HG02610 (cell line): ENCODE measurements around the gene MRPL27.
"Not testable (repeated sequence)": the region's sequence is repeated elsewhere in the genome, so short reads cannot be mapped to it uniquely, and the experiment has no call there.

ENCODE experiments used
- ATAC-seq: cut with Tn5 transposase; IDR thresholded peaks from one replicate; pipeline ENCODE4 v1.9.1; 2021; ENCODE audit warnings: mild to moderate bottlenecking, moderate library complexity; ENCODE audit not compliant: unreplicated experiment

MRPL27 gene

DNA sequence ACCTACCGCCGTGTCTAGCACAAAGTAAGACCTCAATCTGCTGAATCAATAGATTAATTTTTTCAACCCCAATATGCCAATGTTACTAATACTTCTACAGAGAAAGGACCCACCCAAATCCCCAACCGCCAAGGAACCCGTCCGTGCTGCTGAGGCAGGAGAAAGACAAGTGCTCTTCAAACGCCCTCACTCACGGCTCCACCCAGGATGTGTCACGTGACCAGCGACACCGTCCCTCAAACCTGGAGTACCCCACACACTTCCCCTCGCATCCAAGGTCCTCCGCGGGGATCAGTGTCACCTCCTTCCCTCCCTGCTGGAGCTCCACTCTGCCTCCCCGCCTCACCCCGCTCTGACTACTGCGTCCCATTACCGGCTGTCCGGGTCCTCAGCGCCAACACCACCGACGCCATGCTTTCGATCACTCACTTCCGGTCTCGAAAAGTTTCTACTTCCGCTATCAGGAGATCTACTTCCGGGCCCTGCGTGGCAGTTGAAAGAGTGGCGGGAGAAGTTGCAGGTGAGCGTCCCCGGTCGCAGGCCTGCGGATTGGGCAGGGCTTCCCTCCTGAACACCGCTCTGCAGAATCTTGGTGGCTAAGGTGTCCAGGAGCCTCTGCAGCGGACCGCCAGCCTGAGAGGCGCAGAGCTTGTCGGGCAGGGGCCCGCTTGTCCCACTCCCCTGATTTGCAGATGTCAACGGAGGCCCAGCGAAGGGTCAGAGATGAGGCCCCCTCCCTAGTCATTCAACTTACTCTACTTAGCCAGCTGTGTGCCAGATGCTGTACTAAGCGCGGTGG lies at the start of gene MRPL27, which contains the start of gene EME1:
Gene MRPL27, minus strand, starts transcription at position 427 of the 799 bp plus-strand sequence. Its CDS starts 14 bp downstream, at position 413.
Gene EME1, plus strand, starts transcription at position 472 of the 799 bp plus-strand sequence. CDS start 1,980 bp downstream, outside the sequence.
- peak; percentile 86 for ATAC-seq

DNA sequence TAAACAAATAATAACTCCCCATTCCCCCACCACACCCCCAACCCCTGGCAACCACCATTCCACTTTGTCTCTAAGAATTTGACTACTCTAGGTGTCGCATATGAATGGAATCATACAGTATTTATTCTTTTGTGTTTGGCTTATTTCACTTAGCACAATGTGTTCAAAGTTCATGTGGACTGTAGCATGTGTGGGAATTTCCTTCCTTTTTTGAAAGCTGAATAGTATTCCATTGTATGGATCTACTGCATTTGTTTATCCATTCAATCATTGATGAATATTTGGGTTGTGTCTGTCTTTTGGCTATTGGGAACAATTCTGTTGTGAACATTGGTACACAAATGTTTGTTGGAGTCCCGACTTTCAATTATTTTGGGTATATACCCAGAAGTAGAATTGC lies 49.8 kb upstream of the MRPL27 start:
- ATAC-seq, result no peak

DNA sequence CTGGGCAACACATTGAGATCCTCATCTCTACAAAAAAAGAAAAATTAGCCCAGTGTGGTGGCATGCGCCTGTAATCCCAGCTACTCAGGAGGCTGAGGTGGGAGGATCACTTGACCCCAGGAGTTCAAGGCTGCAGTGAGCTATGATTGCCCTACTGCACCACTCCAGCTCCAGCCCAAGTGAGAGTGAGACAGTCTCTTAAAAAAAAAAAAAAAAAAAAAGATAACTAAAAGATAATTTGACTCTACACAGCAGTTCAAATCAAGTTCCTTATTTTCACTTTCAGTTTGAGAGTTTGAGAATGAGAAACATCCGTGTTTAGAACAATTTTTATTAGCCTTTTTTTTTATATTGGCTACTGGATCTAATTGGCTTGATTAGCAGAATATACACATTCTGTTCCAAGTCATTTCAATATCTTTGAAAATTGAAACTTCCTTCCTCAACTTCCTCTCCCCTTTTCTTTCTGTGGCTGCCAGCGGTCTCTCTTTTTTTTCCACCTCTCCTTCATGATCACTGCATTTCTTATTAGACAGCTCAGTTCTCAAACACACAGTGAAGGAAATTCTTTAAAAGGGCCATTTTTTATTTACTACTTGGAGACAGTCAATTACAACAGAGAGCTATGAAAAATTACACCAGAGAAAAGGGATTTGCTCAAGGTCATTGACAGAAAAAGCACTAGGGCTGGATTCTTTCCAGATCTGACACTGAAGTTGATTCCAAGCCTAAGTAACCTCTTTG lies 48.5 kb upstream of the MRPL27 start:
- no peak for ATAC-seq

DNA sequence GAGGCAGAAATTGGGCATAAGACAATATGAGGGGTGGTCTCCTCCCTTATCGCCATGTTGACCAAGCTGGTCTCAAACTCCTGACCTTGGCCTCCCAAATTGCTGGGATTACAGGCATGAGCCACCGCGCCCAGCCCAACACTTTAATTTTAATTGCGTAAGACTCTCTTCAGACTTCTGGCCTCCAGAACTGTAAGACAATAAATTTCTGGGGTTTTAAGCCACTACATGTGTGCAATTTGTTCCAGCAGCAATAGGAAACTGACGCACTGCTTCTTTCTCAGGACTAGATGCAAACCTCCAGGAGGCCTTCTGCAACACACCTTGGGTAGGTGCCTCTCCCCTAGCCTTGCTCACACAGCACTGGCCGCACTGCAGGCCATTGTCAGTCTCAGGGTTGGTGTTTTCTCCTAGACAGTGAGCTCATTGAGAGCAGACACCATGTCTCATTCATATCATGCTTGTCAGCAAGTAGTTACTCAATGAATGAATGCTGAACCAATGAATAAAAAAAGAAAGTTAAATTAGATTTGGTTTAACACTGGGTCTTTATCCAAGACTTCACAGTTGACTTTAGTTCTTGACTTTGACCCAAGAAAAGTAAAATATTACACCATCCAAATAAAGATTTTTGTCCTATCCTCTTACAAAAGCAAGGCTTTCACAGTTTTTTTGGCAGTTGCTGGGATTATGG lies 47.6 kb upstream of the MRPL27 start:
- no peak for ATAC-seq

DNA sequence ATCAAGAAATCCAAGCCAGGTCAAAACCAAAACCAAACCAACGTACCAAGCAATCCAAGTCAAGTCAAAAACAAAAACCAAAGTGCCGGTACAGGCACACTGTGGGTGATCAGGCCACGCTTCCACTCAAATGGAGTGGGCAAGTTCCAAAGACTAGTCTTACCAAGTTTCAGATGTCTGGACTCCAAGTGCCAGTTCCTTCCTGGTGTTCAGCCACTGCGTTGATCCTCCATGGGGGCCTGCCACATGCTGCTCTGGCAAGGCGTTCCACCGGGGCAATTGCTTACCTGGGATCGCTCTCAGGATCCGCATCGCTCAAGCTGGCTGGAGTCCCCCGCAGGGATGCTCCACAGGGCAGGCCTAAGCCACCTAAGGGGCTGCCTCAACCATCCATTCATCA lies 46.6 kb upstream of the MRPL27 start:
- ATAC-seq, result not testable (repeated sequence)

DNA sequence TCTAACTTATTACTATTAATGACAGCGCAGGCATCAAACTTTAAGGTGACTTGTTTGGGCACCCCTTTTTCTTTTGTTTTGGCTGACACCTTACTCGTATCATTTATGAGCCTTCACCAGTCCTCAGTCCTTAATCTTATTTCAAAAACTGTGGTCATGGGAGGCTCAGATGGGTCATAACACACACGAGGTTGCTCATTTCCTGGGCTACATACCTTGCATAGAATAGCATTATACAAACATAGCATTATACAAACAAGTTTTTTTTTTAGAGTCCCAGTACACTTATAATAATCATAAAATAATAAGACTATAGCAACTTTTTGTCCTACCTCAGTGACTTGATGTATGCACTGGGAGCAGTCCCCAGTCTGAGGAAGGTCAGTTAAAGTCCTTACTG lies 41.8 kb upstream of the MRPL27 start:
- no peak for ATAC-seq

DNA sequence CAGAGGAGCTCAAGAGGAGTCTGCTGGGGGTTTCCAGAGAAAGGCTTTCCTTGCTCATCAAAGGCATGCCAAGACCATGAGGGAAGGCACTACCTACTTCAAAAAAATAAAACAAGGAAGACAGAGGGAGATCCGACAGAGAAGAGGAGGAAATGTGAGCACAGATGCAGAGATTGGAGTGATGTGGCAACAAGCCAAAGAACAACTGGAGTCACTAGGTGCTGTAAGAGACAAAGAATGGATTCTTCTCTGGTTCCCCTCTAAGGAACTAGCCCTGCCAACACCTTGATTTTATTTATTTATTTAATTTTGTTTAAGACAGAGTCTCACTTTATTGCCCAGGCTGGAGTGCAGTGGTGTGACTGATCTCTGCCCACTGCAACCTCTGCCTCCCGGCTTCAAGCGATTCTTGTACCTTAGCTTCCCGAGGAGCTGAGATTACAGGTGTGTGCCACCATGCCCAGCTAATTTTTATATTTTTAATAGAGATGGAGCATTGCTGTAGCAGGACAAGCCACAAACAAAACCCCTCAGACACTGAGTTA lies 39.3 kb upstream of the MRPL27 start:
- no peak for ATAC-seq

DNA sequence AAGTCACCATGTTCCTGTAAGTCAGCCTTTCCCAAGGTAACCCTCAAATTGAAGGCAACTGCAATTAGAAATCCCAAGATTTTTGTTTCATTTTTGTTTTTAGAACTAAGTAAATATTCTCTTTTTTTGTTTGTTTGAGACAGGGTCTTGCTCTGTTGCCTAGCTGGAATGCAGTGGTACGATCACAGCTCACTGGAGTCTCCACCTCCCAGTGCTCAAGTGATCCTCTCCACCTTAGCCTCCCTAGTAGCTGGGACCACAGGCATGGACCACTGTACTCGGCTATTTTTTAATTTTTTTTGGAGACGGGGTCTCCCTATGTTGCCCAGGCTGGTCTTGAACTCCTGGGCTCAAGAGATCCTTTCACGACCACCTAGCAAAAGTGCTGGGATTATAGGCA lies 34.9 kb upstream of the MRPL27 start:
- ATAC-seq, result no peak

DNA sequence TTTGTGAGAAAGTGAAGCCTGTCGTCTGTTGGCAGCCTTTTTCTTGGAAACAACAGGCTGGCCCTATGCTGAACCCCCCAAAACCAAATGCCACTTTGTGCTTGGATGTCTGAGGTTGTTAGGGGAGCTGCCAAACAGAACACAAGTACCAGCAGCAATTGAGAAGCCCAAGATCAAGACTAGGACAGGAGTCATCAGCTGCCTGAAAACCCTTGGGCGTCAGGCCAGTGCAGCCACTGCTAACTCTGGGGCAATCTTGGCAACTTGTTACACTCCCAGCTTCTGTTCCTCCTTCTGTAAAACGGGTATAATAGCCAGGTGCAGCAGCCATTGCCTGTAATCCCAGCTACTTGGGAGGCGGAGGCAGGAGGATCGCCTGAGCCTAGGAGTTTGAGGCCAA lies 33.6 kb upstream of the MRPL27 start:
- ATAC-seq, result no peak

DNA sequence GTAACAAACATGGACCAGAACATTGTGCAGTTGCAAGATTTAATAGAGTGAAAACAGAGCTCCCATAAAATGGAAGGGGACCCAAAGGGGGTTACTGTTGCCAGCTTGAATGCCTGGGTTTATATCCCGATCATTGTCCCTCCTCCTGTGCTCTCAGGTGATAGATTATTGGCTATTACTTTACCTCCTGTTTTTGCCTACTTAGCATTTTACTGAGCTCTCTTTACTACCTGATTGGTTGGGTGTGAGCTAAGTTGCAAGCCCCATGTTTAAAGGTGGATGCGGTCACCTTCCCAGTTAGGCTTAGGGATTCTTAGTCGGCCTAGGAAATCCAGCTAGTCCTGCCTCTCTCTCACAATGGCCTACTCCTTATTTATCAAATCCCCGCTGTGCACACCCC lies 32.4 kb upstream of the MRPL27 start:
- not testable (repeated sequence) for ATAC-seq

DNA sequence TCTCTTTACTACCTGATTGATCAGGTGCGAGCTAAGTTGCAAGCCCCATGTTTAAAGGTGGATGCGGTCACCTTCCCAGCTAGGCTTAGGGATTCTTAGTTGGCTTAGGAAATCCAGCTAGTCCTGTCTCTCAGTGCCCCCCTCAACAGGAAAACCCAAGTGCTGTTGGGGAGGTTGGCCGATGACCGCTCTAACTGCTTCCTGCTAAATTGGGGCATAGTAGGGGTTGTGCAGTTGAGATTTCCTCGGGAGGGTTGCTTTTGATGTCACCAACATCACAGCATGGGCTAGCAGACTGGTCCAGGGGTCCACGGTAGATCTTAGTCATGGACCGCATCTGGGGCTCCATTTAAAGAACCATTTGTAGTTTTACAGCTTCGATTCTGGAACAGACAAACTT lies 26.6 kb upstream of the MRPL27 start:
- ATAC-seq, result not testable (repeated sequence)

DNA sequence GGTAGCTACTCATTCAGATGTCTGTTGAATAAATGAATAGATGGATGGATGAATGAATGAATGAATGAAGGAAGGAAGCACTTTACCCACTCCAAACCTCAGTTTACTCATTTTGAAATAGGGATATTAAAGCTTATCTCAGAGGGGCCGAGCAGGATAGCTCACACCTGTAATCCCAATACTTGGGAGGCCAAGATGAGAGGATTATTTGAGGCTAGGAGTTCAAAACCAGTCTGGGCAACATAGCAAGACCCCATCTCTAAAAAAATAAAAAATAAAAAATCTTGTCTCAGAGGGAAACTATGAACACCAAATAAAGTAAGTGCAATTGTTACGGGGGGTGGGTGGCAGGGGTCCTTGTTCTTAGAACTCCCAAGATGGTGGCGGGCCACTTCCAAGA lies 25.7 kb upstream of the MRPL27 start:
- not testable (repeated sequence) for ATAC-seq

DNA sequence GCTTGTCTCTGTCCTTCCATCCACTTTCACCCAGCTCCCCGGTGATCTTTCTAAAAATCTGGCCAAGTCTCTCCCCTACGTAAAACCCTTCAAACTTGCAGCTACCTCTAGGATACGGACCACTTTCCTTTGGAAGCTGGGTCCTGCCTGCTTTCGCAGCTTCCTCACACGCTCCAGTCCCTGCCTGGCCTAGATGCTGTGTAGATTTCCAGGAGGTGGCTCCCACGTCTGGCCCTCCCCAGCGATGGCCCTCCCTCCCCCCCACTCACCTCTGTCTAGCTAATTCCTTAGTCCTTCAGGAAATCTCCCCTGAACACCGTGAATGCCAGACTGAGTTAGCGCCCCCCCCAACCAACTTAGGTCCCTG lies 24.9 kb upstream of the MRPL27 start:
- no peak for ATAC-seq

DNA sequence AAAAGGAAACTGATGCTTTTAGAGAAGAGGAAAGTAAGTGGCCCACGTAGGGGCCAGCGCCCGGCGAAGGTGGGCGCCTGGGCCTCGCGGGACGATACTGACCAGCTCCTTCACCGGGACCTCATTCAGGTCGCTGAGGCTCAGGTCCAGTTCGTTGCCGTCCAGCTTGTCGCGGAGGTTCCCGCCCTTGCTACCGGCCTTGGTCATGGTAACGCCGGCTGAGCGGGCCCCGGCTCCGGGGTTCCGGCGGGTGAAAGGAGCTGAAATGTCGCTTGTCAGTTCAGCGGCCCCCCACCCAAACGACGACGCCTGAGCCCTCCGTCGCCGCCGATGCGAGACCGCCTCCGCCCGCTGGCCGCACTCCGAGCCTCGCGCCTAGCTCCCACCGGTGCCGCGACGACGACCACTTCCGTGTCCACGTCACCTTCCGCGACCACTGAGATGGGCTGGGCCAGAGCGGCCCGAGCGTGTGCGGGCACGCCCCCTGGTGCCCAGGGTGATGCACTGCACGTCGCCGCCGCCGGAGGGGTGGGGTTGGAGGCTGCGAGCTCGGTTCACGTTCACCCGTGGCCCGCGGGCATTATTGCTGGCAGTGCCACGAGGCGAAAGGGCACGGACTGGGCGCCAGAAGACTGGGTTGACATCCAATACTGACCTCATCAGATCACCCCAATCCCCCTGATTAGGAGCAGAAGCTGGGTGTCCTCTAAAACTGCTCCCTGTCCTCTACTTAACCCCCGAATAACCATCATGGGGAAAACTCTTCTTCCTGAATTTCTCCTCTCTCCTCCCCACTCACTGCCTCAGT lies 24.3 kb upstream of the MRPL27 start, which contains the start of gene LRRC59:
Gene LRRC59, minus strand, starts transcription at position 413 of the 808 bp plus-strand sequence. Its CDS starts 206 bp downstream, at position 207.
- peak; percentile 95 for ATAC-seq

DNA sequence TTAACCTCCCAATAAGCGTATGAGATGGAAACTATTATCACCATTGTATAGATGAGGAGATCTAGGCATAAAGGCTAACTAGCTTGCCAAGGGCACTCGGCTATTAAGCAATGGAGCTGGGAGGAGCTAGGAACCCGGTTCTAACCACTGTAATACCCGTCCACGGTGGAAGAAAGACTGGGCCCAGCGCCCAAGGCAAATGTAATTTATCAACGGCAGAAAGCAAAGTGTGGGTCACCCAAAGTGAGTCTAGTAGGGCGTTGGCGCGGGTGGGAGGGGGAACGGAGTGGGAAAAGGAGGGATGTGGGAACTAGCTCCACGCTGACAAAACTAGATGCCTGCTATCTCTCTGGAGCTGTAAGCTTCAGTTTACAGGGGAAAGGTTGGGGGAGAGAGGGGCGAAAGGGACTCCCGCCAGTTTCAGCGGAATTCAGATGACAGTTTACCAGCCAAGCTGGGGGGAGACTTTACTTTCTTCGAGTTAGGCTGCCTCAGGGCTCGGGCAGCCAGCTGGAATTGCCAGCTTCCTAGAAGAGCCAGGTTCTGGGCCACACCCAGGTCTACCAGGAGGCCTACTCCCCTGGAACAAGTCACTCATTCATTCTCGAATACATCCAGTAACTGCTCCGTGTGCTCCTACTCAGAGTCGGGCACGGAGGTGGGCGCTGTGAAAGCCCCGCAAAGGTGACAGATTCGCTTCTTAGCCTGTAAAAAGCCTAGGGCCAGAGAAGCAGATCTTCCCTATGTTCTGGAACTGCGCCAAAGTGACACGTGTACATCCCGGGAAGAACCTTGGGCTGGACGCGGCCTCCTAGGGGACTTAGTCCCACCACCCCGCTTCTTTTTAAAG lies 23.5 kb upstream of the MRPL27 start:
- peak; percentile 26 for ATAC-seq

DNA sequence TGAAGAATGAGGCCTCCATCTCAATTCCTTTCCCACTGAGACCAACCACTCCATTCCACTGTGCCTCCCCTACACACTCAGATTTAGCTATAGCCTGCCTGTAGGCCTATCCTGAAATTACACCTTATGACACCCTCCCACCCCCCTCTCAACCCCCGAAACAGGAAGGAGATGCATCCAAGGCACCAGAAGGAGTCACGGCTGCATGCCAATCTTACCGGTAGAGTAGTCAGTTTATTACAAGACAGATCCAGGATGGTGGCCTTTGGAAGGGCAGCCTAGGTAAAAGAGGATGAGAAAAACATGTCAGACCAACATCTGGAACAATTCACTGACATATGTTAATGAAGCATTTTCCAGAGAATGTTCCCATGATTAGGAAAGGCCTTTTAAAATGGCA lies 21.7 kb upstream of the MRPL27 start:
- ATAC-seq, result no peak

DNA sequence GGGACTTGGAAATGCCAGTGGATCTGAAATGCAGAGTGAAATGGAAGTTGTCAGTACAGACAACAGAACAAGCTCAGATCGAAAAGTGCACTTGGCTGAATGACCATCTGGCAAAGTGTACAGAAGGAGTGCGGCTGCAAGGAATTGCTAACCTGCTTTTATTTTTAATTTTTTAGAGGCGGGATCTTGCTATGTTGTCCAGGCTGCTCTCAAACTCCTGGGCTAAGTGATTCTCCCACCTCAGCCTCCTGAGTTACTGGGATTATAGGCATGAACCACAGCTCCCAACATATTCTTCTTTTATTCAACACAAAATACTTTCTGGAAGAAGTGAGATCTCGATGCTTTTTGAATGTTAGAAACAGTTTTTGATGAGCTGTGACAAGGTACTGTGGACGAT lies 20.7 kb upstream of the MRPL27 start:
- no peak for ATAC-seq

DNA sequence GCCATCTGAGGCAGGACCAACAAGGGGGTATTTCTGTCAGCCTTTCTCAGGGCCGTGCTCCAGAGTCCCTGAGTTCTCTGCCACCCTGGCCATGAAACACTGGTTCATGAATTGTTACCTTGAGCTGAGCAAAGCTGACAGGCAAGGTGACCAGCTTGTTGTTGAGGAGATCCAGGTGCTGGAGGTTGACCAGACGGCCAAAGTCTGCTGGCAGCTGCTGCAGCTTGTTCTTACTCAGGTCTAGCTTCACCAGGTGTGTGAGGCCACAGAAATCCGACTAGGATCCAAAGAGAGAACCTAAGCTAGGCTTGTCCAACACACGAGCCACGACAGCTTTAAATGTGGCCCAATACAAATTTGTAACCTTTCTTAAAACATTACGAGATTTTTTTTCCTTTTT lies 19.6 kb upstream of the MRPL27 start:
- ATAC-seq, result no peak

DNA sequence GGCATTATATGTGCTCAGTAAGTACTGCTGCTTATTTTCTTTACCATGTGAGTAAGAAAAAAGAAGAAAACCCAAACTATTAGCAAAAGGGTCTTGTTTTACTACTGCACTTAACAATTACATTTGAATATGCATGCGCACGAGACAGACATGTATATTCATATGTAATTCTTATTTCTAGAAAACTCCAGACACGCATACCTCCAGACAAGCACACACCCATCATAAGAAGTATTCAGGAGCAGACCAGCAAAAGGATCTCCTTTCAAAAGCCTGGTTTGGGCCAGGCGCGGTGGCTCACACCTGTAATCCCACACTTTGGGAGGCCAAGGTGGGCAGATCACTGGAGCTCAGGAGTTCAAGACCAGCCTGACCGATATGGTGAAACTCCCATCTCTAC lies 16.6 kb upstream of the MRPL27 start:
- ATAC-seq, result no peak
